Stimulated activated CD8-positive, alpha-beta memory T cell treated with anti-CD3 and anti-CD28 coated beads, Interleukin-4, amount 100 ng/mL, for 4 hours (primary cell): ENCODE results near the gene ADAMTS6.
"Not testable (repeated sequence)": the region's sequence is repeated elsewhere in the genome, so short reads cannot be mapped to it uniquely, and the experiment has no call there.

Experiments used
- DNase-seq, 2 donors: peaks; one replicate each; pipeline ENCODE4 v3.0.0-alpha.2; 2020; ENCODE audit warnings: low read depth in 2 of 2, low spot score in 1 of 2

Gene ADAMTS6

DNA sequence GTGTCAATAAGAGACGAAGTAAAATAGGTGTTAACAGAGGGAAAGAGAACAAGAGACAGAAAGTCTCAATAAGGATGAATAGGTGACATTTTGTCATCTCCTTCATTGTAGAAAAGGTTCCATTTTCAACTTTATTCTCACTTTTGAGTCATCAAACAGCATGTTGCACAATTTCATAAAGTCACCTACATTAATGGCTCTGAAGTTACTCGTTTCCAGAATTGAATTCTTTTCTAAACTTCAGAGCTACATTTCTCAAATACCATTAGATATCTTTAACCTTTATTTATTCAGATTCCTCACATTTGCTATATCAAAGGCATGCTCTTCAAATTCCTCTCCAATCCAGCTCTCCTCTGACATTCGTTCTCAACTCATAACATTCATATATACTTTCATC, 13.1 kb downstream of the ADAMTS6 start:
- DNase-seq = no peak

DNA sequence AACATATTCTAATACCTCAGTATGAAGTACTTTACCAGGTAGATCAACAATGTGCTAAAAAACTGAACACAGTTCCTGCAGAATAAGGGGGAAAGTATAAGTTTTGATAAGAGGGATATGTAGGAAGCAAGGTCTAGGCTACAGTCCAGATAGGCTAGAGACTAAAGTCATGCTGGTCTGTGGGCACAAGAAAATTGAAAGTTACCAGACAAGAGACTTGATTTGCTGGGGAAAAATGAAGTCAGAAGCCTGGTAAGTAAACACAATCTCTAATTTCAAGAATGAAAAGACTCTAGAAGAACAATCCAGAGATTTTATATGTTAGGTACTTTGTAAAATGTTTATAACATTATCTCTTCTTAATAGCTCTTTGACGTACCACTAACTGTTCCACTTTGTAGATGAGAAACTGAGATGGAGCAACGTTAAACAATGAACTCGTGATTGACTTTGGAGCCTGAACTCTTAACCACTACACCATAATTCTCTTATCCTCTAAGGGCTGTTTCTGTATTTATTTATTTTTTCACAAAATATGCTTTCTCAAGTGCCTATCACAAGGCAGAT, 19.5 kb downstream of the ADAMTS6 start:
- no peak for DNase-seq

DNA sequence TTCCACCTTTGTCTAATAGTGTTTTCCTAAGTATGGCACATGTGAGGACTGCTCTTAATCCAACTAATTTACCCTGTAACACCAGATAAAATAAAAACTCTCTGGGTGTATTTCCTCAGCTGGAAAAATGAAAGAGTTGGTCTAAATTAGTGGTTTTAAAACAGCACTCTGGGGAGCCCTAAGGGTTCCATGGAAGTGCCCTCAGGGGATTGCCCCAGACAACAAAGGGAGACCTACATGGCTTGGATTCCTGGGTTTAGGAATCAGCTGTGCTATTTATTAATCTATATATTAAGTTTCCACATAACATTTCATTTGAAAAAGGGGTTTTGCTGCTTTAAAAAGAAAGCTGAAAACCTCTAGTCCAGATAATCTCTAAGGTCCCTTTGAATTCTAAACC, 20.2 kb downstream of the ADAMTS6 start:
- DNase-seq = no peak

DNA sequence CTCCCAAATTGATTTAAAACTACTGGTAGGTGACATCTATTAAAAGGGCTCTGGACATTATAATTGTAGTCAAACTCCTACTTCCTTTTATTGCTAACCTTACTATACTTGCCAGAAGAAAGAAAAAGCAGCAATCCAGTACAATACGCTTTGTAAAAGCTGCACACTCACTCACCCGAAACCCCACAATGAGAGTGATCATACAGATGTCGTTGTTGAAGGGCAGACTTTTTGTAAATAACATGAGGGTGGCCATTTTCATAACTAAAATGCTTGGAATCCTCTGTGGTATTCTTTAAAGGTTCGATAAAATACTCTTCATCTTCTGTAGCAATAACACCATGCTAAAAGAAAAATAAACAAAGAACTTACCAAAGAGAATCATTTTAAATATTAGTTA, 21.7 kb downstream of the ADAMTS6 start:
- DNase-seq = no peak

DNA sequence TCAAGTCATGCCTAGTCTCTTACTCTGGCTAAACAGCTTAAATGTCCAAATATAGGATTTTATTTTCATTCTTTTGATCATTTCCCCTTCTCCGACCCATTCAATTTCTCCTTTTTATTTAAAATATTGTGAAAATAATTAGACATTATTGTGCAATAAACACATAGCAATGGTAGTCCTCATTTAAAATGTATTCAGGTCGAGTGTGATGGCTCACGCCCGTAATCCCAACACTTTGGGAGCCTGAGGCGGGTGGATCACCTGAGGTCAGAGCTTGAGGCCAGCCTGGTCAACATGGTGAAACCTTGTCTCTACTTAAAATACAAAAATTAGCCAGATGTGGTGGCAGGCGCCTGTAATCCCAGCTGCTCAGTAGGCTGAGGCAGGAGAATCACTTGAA, 26.7 kb downstream of the ADAMTS6 start:
- DNase-seq = no peak

DNA sequence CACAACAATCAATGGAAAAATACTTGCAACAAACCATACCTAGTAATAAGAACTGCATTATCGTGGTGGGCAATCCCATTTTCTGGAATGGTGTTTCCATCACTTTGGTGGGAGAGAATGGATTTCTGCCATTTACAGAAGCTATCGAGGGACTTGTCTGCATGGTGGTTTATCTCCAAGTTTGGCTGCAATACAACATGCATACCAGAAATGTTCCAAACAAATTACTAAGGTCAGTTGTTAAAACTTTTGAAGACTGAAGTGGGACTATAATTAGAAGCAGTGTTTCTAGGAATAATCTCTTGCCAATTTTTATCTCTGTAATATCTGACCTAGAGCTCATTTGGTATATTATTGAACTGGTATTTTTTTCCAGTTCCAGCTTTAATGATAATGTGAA, 30.3 kb downstream of the ADAMTS6 start:
- no peak for DNase-seq

DNA sequence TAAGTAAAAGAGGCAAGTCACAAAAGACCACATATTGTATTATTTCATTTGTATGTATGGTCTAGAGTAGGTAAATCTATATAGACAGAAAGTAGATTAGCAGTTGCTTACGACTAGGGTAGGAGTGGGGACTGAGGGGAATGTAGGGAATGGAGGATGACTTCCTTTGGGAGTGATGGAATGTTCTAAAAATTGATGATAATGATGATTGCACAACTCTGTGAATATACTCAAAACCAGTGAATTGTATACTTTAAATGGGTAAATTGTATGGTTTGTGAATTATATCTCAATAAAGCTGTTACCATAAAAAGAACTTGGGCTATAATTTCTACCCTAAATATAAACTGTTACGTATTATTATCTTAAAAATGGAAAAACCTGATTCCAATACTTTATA, 35.0 kb downstream of the ADAMTS6 start:
- no peak for DNase-seq

DNA sequence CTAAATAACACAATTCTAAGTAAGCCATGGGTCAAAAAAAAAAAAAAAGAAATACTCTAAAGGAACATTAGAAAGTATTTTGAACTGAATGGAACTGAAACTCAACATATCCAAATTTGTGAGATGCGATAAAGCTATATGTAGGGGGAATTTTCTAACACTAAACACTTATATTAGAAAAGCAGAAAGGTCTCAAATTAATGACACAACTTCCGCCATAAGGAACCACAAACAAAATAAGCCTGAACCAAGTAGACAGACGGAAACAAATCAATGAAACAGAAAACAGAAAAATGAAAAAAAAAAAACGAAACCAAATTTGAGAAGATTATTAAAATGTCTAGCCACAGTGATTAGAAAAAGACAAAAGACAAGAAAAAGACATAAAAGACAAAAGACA, 39.9 kb downstream of the ADAMTS6 start:
- no peak for DNase-seq

DNA sequence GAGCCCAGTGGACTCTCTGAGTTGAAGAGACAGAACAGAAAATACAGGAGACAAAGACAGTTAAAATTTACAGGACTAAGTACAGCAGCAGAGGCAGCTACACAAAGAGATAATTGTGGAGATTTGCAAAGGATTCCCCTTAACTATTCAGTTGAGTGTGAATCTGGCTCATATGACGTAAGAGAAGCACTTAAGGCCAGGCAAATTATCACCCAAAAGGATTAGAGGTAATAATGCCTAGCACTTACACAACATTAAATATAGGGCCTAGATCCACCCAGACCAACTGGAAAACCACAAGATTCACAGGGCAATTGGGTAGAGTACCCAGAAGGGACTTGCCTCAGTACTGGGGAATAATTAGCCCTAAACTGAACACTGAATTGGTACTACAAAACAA, 41.3 kb downstream of the ADAMTS6 start:
- no peak for DNase-seq

DNA sequence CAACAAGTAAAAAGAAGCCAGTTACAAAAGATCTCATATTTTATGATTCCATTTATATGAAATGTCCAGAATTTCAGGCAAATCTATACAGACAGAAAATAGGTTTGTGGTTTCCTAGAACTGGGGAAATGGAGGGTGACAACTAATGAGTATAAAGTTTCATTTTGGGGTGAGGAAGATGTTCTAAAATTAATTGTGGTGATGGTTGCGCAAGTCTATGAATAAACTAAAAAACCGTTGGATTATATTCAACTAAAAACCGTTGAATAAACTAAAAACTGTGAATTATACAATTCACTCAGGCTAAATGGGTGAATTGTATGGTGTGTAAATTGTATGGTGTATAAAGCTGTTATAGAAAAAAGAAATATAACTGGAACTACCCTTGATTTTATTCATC, 47.6 kb downstream of the ADAMTS6 start:
- DNase-seq = no peak

DNA sequence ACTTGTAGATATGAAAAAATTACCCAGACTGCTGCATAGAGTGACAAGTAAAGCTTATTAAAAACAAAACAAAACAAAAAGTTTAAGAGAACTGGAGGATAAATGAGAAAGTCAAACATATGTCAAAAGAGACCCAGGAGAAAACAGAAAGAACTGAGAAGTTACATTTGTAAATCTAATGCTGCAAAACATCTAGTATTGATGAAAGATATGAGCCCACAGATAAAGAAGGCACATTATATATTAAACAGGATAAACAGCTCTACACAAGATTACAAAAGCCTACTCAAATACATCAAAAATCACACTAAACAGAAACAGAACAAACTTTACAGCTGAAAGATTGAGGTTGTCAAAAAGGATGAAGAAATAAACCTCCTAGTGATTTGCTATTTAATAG, 55.1 kb downstream of the ADAMTS6 start:
- DNase-seq = no peak

DNA sequence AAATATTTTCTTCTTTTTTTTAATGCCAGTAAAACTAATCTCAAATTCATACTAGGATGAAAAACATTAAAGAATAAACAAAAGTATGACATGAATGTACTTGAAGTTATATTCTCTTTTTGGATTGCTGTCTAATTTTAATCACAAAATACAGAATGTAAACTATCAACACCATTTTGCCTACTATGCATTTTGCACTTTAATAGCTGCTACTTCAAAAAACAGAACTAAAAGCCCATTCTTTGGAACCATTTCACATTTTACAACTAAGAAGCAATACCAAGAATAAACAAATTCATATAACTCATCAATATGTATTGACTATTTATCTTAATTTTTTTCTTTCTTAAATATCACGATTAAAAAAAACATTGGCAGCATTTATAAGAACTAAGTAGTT, 58.1 kb downstream of the ADAMTS6 start:
- no peak for DNase-seq

DNA sequence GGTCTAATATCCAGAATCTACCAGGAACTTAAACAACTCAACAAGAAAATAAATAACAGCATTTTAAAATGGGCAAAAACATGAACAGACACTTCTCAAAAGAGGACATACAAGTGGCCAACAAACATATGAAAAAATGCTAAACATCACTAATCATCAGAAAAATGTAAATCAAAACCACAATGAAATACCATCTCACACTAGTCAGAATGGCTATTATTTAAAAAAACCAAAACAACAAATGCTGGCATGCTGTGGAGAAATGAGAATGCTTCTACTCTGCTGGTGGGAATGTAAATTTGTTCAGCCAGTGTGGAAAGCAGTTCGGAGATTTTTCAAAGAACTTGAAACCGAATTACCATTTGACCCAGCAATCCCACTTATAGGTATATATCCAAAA, 63.1 kb downstream of the ADAMTS6 start:
- DNase-seq = no peak

DNA sequence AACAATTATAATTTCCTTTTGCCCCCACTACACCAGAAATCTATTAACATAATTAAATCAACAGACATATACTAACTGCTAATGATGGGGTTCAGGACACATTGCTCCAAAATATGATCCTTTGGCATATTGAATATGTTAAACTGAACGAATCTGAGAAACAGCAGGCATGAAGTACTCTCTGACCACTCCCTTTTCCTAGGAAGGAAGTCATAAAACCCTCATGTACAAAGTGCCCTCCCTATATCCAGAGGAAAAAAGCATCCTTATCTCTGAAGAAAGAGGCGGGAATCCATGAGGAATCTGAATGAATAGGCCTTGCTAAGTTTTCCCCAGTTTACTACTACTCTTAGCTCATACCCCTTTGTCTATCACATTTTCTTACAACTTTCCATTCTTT, 67.9 kb downstream of the ADAMTS6 start:
- no peak for DNase-seq

DNA sequence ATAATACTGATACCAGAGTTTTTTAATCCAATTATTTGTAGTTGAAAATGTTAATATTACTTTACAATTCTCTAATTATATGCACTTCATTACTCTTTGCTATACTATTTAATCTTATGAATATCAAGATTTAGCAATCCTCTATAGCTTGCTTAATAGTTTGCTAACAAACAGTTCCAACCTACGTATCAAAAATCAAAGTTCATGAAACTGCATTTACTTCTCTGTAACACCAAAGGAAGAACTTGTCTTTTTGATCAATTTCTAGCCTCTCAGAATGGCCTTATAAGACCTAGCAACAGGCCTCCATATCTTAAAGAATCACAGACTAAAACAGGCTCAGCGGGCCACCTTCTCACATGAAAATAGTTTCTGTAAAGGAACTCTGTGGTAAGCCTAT, 68.9 kb downstream of the ADAMTS6 start:
- DNase-seq = no peak

DNA sequence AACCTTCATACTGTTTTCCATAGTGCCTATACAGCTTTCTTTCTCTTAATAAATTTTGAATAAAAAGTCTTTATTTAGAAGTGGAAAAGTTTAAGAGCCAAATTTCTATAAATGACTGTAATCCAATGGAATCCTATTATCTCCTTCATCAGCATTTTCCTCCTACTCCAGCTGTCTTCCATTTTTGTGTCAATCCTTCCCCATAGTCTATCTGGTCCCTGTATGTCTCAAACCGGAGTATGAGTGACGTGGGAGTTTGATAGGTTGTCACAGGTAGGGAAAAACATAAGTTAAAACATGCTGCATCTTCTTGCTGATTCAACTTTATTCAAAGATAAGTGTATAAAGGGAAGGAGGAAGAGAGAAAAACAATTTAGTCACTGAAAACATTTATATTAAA, 70.4 kb downstream of the ADAMTS6 start:
- DNase-seq = no peak

DNA sequence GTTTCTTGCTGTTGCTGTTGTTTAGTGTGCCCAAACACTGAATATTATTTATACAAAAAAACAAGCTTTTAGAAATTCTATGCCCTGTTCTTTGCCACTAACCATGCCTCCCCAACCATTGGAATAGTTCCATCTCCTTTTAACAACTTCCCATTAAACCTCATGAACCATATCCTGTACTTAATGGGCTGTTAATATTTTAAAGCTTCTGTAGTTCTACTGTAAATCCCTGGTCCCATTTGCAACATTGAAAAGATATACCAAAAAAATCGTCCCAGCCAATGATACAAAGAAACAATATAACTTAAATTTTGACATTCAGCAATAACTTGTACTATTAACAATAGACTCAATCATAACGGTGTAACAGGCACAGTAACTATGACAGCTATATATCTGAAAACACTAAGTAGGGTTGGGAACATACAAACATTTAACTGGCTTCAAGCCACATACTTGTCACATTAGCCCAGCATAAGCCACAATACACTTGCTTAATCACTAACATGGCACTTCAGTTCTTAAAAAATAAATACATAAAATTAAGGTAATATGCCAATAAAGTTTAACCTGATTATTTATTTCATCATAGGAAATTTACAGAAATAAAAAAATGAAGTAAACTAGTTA, 86.1 kb downstream of the ADAMTS6 start:
- DNase-seq = no peak

DNA sequence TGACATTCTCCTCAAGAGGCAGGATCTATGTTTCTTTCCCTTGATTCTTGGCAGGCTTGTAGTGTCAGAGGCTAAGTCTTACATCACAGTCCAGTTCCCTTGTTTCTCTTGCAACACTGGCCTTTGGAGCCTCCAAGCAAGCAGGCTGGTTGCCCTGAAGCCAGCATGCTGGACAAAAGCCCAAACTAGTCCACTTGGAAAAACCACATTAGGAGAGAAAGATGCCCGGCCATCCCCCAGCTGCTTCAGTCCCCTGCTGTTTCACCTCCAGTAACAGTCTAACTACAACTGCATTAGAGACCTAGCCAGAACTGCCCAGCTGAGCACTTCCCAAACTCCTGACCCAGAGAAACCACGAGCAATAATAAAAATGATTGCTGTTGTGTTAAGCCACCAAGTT, 87.6 kb downstream of the ADAMTS6 start:
- no peak for DNase-seq

DNA sequence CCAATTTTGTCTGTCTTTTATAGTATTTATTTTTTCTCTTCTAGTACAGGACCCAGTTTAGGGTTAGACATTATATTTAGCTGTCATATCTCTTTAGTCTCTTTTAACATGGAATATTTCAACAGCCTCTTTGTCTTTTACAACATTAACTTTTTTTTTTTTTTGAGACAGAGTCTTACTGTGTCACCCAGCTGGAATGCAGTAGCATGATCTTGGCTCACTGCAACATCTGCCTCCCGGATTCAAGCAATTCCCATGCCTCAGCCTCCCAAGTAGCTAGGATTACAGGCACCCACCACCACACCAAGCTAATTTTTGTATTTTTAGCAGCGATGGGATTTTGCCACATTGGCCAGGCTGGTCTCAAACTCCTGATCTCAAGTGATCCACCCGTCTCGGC, 90.1 kb downstream of the ADAMTS6 start:
- no peak for DNase-seq

DNA sequence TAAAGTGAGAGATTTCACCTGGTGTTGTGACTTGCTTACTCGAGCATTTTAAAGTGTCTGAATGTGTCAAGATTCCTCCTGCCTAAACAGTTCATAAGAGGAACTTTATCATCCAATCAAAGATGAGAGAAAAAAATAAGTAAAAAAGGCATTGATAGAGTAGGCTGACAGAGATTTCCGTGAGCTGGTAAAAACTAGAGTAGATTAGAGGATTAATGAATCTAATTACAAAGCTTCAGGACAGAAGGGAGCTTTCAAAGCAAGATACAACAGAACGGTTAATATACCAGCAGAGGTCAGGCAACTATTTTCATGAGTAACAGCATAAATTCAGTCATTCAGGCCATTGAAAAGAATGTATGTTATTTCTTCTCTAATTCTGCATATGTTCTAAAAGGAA, 91.5 kb downstream of the ADAMTS6 start:
- DNase-seq = no peak

DNA sequence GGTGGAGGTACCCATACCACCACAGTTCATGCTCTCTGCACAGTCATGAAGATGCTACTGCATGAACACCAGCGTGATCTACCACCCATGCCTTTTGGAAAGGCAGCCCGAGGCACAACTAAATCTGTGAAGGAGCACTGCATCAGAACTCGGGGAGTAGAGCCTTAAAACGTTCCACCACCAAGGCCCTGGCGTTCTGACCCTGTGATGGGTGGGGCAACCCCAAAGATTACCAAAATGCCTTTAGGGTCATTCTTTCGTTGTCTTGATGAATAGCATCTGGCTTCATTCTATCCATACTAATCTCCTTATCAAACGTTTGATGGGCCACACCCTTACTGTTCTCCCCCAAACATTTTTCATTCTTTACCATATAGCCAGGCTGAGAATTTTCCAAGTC, 97.9 kb downstream of the ADAMTS6 start:
- no peak for DNase-seq

DNA sequence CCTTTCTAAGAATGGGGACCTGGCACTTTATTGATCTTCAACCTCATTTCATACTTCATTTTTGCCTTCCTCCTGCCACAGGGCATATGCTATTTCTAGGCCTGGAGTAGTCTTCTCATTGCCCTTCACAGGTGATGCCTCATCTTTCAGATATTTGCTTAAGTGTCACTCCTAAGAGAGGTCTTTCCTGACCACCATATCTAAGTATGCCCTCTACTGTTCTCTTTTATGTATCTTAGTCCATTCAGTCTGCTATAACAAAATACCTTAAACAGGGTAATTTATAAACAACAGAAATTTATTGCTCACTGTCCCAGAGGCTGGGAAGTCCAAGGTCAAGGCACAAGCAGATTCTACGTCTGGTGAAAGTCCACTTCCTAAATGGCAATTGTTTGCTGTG, 99.1 kb downstream of the ADAMTS6 start:
- DNase-seq = no peak

DNA sequence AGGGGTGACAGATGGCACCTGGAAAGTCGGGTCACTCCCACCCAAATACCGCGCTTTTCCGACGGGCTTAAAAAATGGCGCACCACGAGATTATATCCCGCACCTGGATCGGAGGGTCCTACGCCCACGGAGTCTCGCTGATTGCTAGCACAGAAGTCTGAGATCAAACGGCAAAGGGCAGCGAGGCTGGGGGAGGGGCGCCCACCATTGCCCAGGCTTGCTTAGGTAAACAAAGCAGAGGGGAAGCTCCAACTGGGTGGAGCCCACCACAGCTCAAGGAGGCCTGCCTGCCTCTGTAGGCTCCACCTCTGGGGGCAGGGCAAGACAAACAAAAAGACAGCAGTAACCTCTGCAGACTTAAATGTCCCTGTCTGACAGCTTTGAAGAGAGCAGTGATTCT, 111.2 kb downstream of the ADAMTS6 start:
- DNase-seq = not testable (repeated sequence)

DNA sequence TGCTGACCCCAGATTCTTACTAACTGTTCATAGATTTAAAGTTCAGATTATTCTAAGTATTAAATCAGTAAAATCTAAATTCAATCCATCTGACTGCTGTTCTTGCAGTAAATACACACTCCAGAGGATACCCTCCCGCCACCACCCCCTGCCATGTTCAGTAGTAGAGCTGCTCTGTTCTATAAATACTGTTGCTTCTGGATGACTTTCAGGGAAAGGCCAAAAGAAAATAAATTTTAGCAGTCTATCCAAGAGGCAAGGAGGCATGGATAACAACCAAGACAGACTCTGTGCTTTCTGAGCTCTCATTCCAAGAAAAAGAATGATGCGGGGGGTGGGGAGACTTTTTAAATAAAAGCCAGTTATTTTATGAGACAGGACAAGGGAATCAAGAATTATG, 115.1 kb downstream of the ADAMTS6 start:
- DNase-seq = no peak
